HL-60/S4 treated with phorbol 12-myristate 13-acetate at 8.2 ng/mL for 4 days and 3 days (cell line): ENCODE measurements around the gene GAS6.

ENCODE experiments used
- in situ Hi-C: fragments of 300-500 bp; cut with MboI; formaldehyde crosslinking; loops from 2 replicates; pipeline ENCODE4 v1.15.0; 2022; ENCODE audit warnings: low sequenced_read_pairs

GAS6 gene

DNA sequence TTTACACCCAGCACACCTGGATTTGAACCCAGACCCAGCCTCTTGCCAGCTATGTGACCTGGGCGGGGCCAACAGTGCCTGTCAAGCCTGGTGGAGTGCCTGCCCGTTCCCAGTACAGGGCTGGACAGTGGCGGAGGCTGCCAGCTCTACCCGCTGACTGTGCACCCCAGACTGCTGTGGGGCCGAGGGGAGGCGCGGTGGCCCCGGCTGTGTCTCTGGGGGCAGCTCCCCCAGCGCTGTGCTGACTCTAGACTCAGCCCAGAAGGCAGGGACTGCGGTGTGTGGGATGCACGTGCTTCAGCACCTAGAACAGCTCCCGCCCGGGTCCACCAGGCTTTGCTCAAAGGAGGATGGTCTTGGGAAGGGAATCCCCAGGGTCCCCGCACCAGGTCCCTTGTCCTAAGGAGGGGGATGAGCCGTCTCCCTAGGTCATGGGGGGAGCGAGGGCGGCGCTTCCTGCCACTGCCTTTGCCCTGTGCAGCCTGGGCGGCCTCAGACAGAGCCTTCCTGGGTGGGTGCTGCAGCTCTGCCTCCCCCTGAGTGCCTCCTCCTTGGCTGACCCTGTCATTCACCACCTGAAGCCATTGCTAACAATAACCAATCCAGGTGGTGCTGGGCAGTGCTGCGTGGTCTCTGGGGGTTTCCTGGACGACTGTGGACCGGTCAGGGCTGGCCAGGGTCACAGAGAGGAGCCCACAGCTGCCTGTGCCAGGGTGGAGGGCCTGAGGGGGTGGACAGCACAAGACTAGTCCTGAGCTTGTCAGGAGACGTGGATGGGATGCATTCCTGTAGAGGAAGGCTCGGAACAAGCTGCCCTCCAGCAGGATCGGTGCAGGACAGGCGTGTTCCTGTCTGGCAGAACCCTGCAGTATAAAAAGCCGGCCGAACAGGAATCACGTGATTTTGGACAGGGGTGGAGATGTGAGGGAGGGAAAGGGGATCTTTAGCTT, 86.3 kb downstream of the GAS6 start:
- in situ Hi-C loops, result no loop called here

DNA sequence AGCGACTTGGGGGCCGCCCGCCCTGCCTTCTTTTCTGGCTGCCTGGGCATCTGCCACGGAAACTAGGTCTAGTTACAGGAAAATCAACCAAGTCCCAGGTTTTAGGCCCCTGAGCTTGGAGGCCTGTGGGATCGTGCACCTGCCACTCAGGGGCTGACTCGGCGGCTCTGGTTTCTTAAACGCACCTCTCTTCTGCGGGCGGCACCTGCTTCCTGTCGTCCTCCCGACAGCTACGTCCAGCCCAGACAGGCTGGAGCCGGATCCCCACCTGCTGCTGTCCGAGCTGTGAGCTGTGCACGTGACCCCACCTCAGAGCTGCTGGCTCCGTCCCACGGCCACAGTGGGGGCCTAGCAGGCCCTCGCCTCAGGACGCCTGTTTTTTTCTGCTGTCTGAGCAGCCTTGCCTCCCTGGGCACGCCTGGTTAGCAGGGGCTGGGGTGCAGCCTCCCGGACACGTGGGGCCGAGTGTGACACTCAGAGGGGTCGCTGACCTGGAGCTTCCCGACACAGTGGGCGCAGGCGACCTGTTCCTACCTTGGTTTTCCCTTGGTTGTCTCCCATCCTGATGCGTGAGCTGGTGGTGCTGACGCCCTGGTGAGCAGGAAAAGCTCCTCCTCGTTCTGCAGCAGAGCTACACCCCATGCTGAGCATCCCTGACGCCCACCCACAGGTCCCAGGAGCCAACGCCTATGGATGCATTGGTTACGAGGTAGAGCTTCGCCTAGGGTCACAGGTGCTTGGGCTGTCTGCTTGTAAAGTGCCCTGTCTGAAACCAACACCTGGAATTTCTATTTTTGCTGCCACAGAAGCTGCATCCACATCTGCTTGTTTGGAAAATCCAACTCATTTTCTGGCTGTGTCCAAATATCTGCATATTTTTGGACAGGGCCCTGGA, 87.4 kb downstream of the GAS6 start:
- in situ Hi-C loops, result no loop called here

DNA sequence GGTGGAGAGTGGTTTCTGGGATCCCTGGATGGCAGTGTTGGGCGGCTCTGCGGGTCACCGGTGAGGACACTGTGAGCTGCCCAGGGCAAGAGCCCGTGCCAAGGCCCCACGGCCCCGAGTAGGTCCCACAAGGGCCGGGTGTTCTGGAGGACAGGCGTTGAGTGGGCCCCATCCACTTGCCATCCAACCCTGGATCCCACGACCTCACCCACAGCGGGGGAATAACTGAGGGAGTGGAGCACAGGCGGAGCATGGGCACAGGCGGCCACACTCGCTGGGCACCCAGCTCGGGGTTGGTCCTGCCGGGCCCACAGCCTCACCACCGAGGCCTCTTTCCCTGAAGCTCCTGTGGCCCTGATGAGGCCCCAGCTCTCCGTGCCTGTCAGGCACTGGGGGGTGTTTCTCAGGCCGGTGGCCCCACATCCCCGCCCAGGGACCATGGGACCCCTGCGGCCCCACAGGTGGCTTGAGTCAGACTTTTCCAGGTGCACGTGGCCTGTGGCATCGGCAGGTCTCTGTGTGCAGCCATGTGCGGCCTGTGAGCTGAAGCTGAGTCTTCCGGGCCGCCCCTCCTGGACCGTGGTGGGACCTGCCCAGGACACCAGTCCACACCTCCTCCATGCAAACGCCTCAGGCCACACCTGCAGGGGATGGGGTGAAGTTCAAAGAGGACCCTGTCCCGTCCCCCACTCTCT, 88.3 kb downstream of the GAS6 start:
- in situ Hi-C loops, result no loop called here

DNA sequence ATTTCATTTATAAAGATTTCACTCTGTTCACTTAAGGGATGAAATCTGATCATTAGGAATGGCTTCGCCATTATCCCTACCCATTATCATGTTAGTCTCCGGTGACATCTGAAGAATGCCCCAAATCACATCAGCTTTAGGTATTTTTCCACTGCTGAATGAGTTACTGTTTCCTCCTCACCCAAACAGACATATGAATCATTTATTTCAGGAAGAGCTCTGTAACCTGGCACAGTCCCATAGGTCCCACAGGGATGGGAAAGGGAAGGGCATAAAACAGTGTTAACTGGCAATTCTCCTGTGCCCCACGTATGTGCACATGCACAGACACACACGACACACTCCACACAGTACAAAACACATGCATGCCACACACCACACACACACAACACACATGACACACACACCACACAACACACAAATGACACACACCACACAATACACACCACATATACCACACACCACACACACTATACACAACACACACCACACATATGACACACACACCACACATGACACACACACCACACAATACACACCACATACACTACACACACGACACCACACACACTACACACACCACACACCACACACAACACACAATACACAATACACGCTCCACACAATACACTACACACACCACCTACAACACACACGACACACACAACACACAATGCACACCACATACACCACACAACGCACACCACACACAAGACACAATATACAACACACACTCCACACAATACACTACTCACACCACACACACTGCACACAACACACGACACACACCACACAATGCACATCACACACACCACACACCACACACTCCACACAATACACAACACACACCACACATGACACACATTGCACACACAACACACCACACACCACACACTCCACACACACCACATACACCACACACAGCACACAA, 89.4 kb downstream of the GAS6 start:
- in situ Hi-C loops, result no loop called here

DNA sequence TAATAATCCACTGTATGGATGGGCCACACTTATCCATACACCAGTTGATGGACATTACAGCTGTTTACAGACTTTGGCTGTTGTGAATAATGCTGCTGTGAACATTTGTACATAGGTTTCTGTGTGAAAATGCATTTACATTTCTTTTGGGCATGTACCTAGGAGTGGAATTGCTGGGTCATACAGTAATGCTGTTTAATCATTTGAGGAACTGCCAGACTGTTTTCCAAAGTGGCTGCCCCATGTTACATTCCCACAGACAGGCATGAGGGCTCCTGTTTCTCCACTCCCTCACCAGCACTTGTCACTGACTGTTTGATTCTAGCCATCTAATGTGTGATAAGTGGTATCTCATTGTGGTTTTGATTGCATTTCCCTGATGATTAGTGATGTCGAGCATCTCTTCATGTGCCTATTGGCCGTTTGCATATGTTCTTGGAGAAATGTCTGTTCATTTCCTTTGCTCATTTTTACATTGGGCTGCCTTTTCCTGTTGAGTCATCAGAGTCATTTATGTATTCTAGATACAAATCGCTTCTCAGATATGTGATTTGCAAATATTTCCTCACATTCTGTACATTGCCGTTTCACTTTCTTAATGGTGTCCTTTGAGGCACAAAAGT, 92.1 kb downstream of the GAS6 start:
- in situ Hi-C loops, result no loop called here

DNA sequence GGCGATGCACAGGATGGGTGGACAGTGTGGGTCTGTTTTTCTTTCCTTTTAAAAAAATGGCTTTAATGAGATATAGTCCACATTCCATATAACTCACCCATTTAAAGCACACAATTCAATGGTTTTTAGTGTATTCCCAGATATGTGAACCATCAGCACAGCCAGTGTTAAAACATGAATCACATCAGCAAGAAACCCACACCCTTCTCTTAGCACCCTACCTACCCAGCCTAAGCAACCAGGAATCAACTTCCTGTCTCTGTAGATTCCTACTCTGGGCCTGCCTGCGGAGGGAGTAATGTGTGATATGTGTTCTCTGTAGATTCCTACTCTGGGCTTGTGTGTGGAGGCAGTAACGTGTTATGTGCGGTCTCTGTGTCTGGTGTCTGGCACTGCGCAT, 92.9 kb downstream of the GAS6 start:
- in situ Hi-C loops, result no loop called here
